Sigmoid colon (tissue), 7 donors: ENCODE results near the gene LNX2. TPM values are rescaled to one million over a fixed set of nuclear protein-coding genes. Genes with fewer than 3 reads are reported as not detected.

ENCODE experiments used
- DNase-seq: peaks from one replicate; pipeline ENCODE4 v3.0.0-alpha.2; 2019
- H3K27ac ChIP-seq, 4 donors: fragments of 200-600 bp; sonication (generic); one replicate each; pipeline ENCODE4 v1.5.1; 2016 to 2019; ENCODE audit warnings: mild to moderate bottlenecking in 1 of 4
- H3K27me3 ChIP-seq, 3 donors: fragments of 200-600 bp; sonication (generic); one replicate each; pipeline ENCODE4 v1.5.1; 2019; ENCODE audit warnings: mild to moderate bottlenecking in 1 of 3
- H3K36me3 ChIP-seq, 4 donors: fragments of 200-600 bp; sonication (generic); one replicate each; pipeline ENCODE4 v1.5.1; 2016 to 2019
- H3K4me1 ChIP-seq, 4 donors: fragments of 200-600 bp; sonication (generic); one replicate each; pipeline ENCODE4 v1.5.1; 2017 to 2019
- H3K4me3 ChIP-seq, 4 donors: fragments of 200-600 bp; sonication (generic); one replicate each; pipeline ENCODE4 v1.5.1; 2017 to 2019; ENCODE audit warnings: mild to moderate bottlenecking in 2 of 4, moderate library complexity in 1 of 4
- H3K9me3 ChIP-seq, 4 donors: fragments of 200-600 bp in 3 of 4; sonication (generic) in 3 of 4; one replicate each; pipeline versions ENCODE4 v1.5.1 to v1.6.1; 2013 to 2019
- CTCF ChIP-seq, 4 experiments: fragments of 450-650 bp in 3 of 4; fragments of 200-600 bp in 1 of 4; IDR thresholded peaks; one replicate each; pipeline ENCODE4 v1.5.1; 2016 to 2019; ENCODE audit warnings: antibody characterized with exemption in 4 of 4, mild to moderate bottlenecking in 3 of 4, moderate library complexity in 2 of 4
- EP300 ChIP-seq, 4 donors: sonication (generic); formaldehyde crosslinking; IDR thresholded peaks; one replicate each; pipeline ENCODE4 v1.6.1; 2017; ENCODE audit warnings: antibody characterized with exemption in 4 of 4
- POLR2A ChIP-seq, 2 donors: fragments of 450-650 bp; IDR thresholded peaks; one replicate each; pipeline ENCODE4 v1.6.1; 2016; ENCODE audit warnings: antibody characterized with exemption in 2 of 2, mild to moderate bottlenecking in 2 of 2, moderate library complexity in 2 of 2
- POLR2AphosphoS5 ChIP-seq, 4 donors: sonication (generic); formaldehyde crosslinking; IDR thresholded peaks; one replicate each; pipeline ENCODE4 v1.6.1; 2017; ENCODE audit warnings: antibody characterized with exemption in 4 of 4
- WGBS, 2 donors: extraction: QIAGEN DNeasy Blood & Tissue Kit; methylation state at CpG; one replicate each; pipeline ENCODE4 v1.1.7; 2013; 5-methylcytosine and 5-hydroxymethylcytosine counted together
- intact Hi-C: fragments of 100-400 bp; cut with DNase I; formaldehyde crosslinking; loops from one replicate; pipeline ENCODE4 v1.15.1; 2023
- polyA plus RNA-seq, 3 donors: library from polyadenylated mRNA; stranded (reverse); fragments of 200-250 nt; gene quantifications; one replicate each; pipeline ENCODE4 v1.2.3, GENCODE V29; 2013
- total RNA-seq, 4 donors: library from RNA; depleted of rRNA; stranded (reverse); fragments of >200 nt; gene quantifications; one replicate each; pipeline ENCODE4 v1.1.0, GENCODE V29; 2016
- donor health status: healthy with polysubstance abuse.
- donor health status: Bipolar disorder and iron deficiency.
- donor health status: healthy.

Gene LNX2
- total RNA-seq (10 to 100 TPM in 3 of 4 donors, 1 to 10 TPM in 1; 7.7 to 13.9 (median 10.6) TPM), polyA plus RNA-seq (10 to 100 TPM in 2 of 3 donors, 1 to 10 TPM in 1; 9.4 to 22.2 (median 13.2) TPM)

DNA sequence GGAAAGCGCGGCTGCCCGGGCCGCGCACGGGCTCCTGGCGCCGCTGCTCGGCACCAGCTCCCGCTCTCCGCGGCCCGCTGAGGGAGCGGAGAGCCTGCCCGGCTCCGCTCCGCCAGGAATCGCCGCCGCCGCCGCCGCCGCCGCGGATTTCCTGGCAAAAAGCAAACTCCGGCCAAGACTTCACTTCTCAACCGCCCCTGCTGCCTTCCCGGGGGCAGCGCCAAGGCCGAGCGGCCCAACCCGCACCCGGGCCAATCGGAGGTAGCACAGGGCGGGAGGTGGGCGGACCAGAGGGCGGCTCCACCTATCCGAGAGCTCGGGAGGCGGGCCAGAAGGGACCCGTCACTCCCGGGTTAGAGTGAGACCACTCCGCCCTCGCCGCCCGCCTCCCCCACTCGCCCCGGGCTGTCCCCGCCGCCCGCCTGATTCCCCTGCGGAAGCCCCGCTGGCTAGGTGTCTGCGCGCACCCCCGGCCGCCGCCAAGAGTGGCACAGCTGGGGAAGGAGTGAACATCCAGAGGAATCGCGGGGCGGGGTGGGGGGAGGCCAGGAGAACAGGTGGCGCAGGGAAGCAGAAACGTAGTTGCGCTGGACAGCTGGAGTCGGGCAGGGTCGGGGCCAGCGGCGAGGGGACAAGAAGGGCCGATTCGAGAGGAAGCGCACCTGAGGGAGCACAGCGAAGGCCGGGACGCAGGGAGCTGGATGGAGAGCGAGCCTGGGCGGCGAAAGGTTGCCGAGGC lies at the start of gene LNX2:
Gene LNX2 (minus strand): TSS at position 153 of the 739 bp plus-strand sequence. CDS start 38,826 bp downstream, outside the sequence.
- H3K27ac ChIP-seq, result peak within 1 kb of the TSS; percentile 91 to 98 (median 96)
- H3K36me3 ChIP-seq, result peaks cover 0 to 8% (median 0%) of the 10 kb centered on the region in 4 donors
- H3K4me3 ChIP-seq, result peak within 1 kb of the TSS; percentile 85 to 95 (median 92)
- H3K9me3 ChIP-seq, result no peaks in the 10 kb centered on the region
- WGBS, 2 donors, result 1% methylated on average over 79 of the region's 79 CpGs
- peaks cover 0 to 38% (median 27%) of the 10 kb centered on the region in 4 donors for H3K4me1 ChIP-seq
- H3K27me3 ChIP-seq, result no peaks in the 10 kb centered on the region
- DNase-seq, result peak; percentile 99
- TF ChIP-seq POLR2AphosphoS5 (IDR thresholded peaks at IDR 0.05), result peak; percentile 69 to 95 (median 86)
- no peak for TF ChIP-seq CTCF (IDR thresholded peaks at IDR 0.05)
- peak; percentile 63 to 77 for TF ChIP-seq POLR2A (IDR thresholded peaks at IDR 0.05)
- no peak for TF ChIP-seq EP300 (IDR thresholded peaks at IDR 0.05)
- intact Hi-C loops, result loop anchor here (5.0 to 10.0 kb wide), 4 partner anchors 168 to 514 kb away; partner anchors contain the start of genes GTF3A, MTIF3, PAN3 and RPL21

GRCh38 chr13:27667946-27668345 lies 47.6 kb upstream of the LNX2 start:
- Histone ChIP-seq H3K27me3 (no peaks in the 10 kb centered on the region), H3K27ac (peak overlapping the region in 2 of 4 donors; percentile 7 to 62), H3K4me3 (no peak overlapping the region), H3K36me3 (peaks cover 0 to 14% (median 0%) of the 10 kb centered on the region in 4 donors), H3K9me3 (no peaks in the 10 kb centered on the region), H3K4me1 (peaks cover 0 to 29% (median 9%) of the 10 kb centered on the region in 4 donors)
- no peak for DNase-seq
- TF ChIP-seq POLR2AphosphoS5 (IDR thresholded peaks at IDR 0.05), result no peak
- TF ChIP-seq CTCF (IDR thresholded peaks at IDR 0.05), result no peak
- TF ChIP-seq POLR2A (IDR thresholded peaks at IDR 0.05), result no peak
- no peak for TF ChIP-seq EP300 (IDR thresholded peaks at IDR 0.05)
- intact Hi-C loops, result loop anchor here (10.0 kb wide), 2 partner anchors 93 to 117 kb away; no protein-coding TSS in a partner anchor
- WGBS, 2 donors, result 53 to 76% methylated on average over 2 of the region's 2 CpGs

DNA sequence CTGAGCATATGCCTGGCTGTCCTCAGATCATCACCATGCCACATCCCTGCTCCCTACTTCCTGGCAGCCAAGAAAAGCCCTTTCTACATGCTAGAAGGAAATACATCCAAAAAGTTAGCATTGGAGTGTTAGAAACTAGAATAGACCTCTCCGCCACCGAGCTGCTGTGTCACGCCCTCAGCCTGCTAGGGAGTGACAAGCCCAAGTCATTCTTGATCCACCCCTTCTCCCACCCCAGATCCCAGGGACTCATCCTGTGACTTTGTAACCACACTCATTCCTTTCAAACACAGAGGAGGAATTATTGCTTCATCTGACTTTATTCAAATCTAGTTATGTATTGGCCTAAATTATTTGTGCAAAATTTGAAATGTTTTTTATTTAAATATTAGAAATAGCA lies 46.6 kb upstream of the LNX2 start:
- Histone ChIP-seq H3K36me3 (peaks cover 0 to 14% (median 0%) of the 10 kb centered on the region in 4 donors), H3K4me1 (peaks cover 0 to 37% (median 11%) of the 10 kb centered on the region in 4 donors), H3K27ac (no peak overlapping the region), H3K4me3 (no peak overlapping the region), H3K27me3 (no peaks in the 10 kb centered on the region), H3K9me3 (no peaks in the 10 kb centered on the region)
- 77 to 85% methylated on average over 3 of the region's 3 CpGs for WGBS, 2 donors
- intact Hi-C loops, result loop anchor here (10.0 kb wide), 2 partner anchors 92 to 118 kb away; no protein-coding TSS in a partner anchor
- TF ChIP-seq EP300 (IDR thresholded peaks at IDR 0.05) (no peak), POLR2AphosphoS5 (IDR thresholded peaks at IDR 0.05) (no peak), POLR2A (IDR thresholded peaks at IDR 0.05) (no peak), CTCF (IDR thresholded peaks at IDR 0.05) (no peak)
- no peak for DNase-seq

GRCh38 chr13:27665761-27666160 lies 45.4 kb upstream of the LNX2 start:
- H3K9me3 ChIP-seq, result no peaks in the 10 kb centered on the region
- H3K4me3 ChIP-seq, result no peak overlapping the region
- peaks cover 0 to 37% (median 11%) of the 10 kb centered on the region in 4 donors for H3K4me1 ChIP-seq
- peaks cover 0 to 14% (median 0%) of the 10 kb centered on the region in 4 donors for H3K36me3 ChIP-seq
- no peaks in the 10 kb centered on the region for H3K27me3 ChIP-seq
- intact Hi-C loops, result loop anchor here (2.0 to 10.0 kb wide), 3 partner anchors 91 to 161 kb away; no protein-coding TSS in a partner anchor
- WGBS, 2 donors, result 92 to 95% methylated on average over 19 of the region's 19 CpGs
- DNase-seq, result no peak
- H3K27ac ChIP-seq, result no peak overlapping the region
- TF ChIP-seq POLR2AphosphoS5 (IDR thresholded peaks at IDR 0.05), result no peak
- no peak for TF ChIP-seq POLR2A (IDR thresholded peaks at IDR 0.05)
- no peak for TF ChIP-seq EP300 (IDR thresholded peaks at IDR 0.05)
- no peak for TF ChIP-seq CTCF (IDR thresholded peaks at IDR 0.05)
